Activated CD4-positive, alpha-beta T cell treated with anti-CD3 and anti-CD28 coated beads, Interleukin-2, amount 10 ng/mL, durations not matched to agents 7 days and 5 days (primary cell): ENCODE data around the gene TSPO. TPM values are rescaled to one million over a fixed set of nuclear protein-coding genes. Genes with fewer than 3 reads are reported as not detected.

Source experiments
- CTCF ChIA-PET: fragments of 350-600 bp; sonication (Branson Sonifier 250); formaldehyde crosslinking; loops from one replicate; lab custom pipeline; 2021; ENCODE audit warnings: antibody characterized with exemption; lab: Charles Lee
- POLR2A ChIA-PET: fragments of 350-600 bp; sonication (Branson Sonifier 250); formaldehyde crosslinking; loops from one replicate; lab custom pipeline; 2021; ENCODE audit warnings: antibody characterized with exemption; lab: Charles Lee
- DNase-seq: peaks from one replicate; pipeline ENCODE4 v3.0.0-alpha.2; 2020
- H3K27ac Mint-ChIP-seq: one replicate; pipeline ENCODE4 v1.8.0; 2021; ENCODE audit warnings: mild to moderate bottlenecking, moderate library complexity, mixed read lengths
- H3K27me3 Mint-ChIP-seq: one replicate; pipeline ENCODE4 v1.8.0; 2021; ENCODE audit warnings: mixed read lengths
- H3K36me3 Mint-ChIP-seq: one replicate; pipeline ENCODE4 v1.8.0; 2021; ENCODE audit warnings: low read depth, mixed read lengths
- H3K4me1 Mint-ChIP-seq: one replicate; pipeline ENCODE4 v1.8.0; 2021; ENCODE audit warnings: mixed read lengths
- H3K4me3 Mint-ChIP-seq: one replicate; pipeline ENCODE4 v1.8.0; 2021; ENCODE audit warnings: mild to moderate bottlenecking, moderate library complexity, mixed read lengths
- H3K9me3 Mint-ChIP-seq: one replicate; pipeline ENCODE4 v1.8.0; 2021; ENCODE audit warnings: mixed read lengths
- total RNA-seq, 2 experiments: library from RNA; stranded (reverse); gene quantifications; one replicate each; pipeline ENCODE4 v1.2.3, GENCODE V29; 2021

The TSPO gene
- total RNA-seq, 2 experiments from 2014 or later = 90.9 to 122 TPM

DNA sequence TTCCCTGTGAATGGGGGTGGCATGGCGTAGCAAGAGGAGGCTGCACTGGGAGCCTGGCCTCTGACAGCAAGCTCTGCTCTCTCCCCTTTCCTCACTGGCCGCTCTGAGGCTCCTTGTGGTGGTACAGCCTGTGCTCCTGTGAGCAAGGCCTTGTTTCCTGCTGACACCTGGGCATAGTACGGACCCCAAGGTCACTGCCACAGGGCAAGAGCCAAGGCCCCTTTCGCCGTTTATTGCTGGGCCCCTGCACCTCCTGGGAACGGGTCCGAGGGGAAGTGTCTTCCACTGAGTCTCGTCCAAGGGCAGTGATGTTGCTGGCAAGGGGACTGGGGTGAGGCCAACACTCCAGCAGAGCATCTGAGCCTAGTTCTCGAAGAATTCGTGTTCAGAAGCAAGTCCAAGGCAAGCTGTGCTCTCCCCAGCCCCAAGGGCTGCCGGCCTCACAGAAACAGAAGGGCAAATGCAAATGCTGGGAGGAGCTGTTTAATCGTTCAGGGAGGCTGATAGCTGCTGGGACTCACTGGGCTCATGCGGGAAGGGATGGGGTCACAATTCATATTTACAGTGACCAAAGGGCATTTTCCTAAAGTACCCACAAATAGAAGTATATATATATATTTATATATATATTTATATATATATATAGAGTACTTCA, 51.5 kb downstream of the TSPO start:
- Mint-ChIP-seq H3K4me1 (peaks cover 2% of the 10 kb centered on the region), H3K27ac (no peak overlapping the region), H3K27me3 (no peaks in the 10 kb centered on the region), H3K9me3 (no peaks in the 10 kb centered on the region), H3K4me3 (no peak overlapping the region), H3K36me3 (no peaks in the 10 kb centered on the region)
- DNase-seq = no peak
- CTCF ChIA-PET = interaction anchor here (1.1 kb wide), 1 partner anchor 226 kb away, joined by 3 read pairs; no protein-coding TSS in a partner anchor
- POLR2A ChIA-PET = no interaction called here

- DNase-seq = no peak
- Mint-ChIP-seq H3K27me3 (no peaks in the 10 kb centered on the region), H3K9me3 (no peaks in the 10 kb centered on the region), H3K4me3 (no peak overlapping the region), H3K4me1 (peaks cover 2% of the 10 kb centered on the region), H3K27ac (peak overlapping the region; percentile 9), H3K36me3 (no peaks in the 10 kb centered on the region)
- ChIA-PET POLR2A (no interaction called here), CTCF (no interaction called here)
Observed at GRCh38 chr22:43203471-43203981, 52.2 kb downstream of the TSPO start.

- no peak overlapping the region for H3K27ac Mint-ChIP-seq
- peaks cover 2% of the 10 kb centered on the region for H3K4me1 Mint-ChIP-seq
- H3K27me3 Mint-ChIP-seq = no peaks in the 10 kb centered on the region
- H3K36me3 Mint-ChIP-seq = no peaks in the 10 kb centered on the region
- no peak for DNase-seq
- ChIA-PET POLR2A (no interaction called here), CTCF (interaction anchor here (0.6 kb wide), 1 partner anchor 140 kb away, joined by 3 read pairs; no protein-coding TSS in a partner anchor)
- no peaks in the 10 kb centered on the region for H3K9me3 Mint-ChIP-seq
- H3K4me3 Mint-ChIP-seq = no peak overlapping the region
Observed at GRCh38 chr22:43205261-43205691, 53.9 kb downstream of the TSPO start.

- no peaks in the 10 kb centered on the region for H3K36me3 Mint-ChIP-seq
- H3K4me3 Mint-ChIP-seq = no peak overlapping the region
- H3K4me1 Mint-ChIP-seq = peaks cover 2% of the 10 kb centered on the region
- POLR2A ChIA-PET = no interaction called here
- no peaks in the 10 kb centered on the region for H3K9me3 Mint-ChIP-seq
- no peak overlapping the region for H3K27ac Mint-ChIP-seq
- H3K27me3 Mint-ChIP-seq = no peaks in the 10 kb centered on the region
- CTCF ChIA-PET = no interaction called here
- no peak for DNase-seq
Observed at GRCh38 chr22:43205748-43206508, 54.6 kb downstream of the TSPO start.

DNA sequence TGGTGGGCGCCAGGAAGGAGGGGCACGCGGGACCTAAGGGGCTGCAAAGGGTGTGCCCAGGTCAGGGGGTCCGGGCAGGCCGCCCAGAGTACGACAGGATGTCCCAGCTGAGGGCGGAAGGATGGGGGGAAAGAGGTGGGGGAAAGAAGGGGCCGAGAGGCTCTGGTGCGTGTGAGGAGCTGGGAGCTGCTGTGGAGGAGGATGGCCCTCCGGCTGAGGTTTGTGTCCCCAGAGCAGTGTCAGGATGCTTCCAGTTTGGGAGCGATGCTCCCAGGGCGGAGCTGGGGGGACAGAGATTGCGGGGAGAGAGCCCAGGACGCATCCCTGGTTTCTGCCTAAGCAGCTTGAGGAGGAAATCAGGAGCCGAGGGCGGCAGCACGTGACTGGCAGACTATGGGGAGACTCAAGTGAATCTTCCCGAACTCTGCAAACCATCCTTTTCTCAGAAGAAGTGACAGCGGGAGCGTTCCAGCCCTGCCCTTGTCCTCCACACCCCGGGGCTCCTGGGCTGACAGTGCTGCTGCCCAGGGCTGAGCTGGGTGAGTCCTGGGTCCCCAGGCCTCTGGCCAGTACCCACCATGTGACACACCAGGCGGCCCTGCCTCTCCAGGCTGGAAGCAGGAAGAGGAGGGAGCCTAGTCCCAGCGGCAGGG, 55.3 kb downstream of the TSPO start:
- POLR2A ChIA-PET = no interaction called here
- Mint-ChIP-seq H3K36me3 (no peaks in the 10 kb centered on the region), H3K9me3 (no peaks in the 10 kb centered on the region), H3K4me1 (peaks cover 2% of the 10 kb centered on the region), H3K27ac (peak overlapping the region; percentile 25), H3K4me3 (no peak overlapping the region), H3K27me3 (no peaks in the 10 kb centered on the region)
- CTCF ChIA-PET = no interaction called here
- DNase-seq = no peak

GRCh38 chr22:43207386-43207785, 56.0 kb downstream of the TSPO start:
- POLR2A ChIA-PET = no interaction called here
- no peak for DNase-seq
- H3K4me3 Mint-ChIP-seq = no peak overlapping the region
- peaks cover 2% of the 10 kb centered on the region for H3K4me1 Mint-ChIP-seq
- CTCF ChIA-PET = no interaction called here
- no peaks in the 10 kb centered on the region for H3K36me3 Mint-ChIP-seq
- no peak overlapping the region for H3K27ac Mint-ChIP-seq
- no peaks in the 10 kb centered on the region for H3K27me3 Mint-ChIP-seq
- H3K9me3 Mint-ChIP-seq = no peaks in the 10 kb centered on the region

DNA sequence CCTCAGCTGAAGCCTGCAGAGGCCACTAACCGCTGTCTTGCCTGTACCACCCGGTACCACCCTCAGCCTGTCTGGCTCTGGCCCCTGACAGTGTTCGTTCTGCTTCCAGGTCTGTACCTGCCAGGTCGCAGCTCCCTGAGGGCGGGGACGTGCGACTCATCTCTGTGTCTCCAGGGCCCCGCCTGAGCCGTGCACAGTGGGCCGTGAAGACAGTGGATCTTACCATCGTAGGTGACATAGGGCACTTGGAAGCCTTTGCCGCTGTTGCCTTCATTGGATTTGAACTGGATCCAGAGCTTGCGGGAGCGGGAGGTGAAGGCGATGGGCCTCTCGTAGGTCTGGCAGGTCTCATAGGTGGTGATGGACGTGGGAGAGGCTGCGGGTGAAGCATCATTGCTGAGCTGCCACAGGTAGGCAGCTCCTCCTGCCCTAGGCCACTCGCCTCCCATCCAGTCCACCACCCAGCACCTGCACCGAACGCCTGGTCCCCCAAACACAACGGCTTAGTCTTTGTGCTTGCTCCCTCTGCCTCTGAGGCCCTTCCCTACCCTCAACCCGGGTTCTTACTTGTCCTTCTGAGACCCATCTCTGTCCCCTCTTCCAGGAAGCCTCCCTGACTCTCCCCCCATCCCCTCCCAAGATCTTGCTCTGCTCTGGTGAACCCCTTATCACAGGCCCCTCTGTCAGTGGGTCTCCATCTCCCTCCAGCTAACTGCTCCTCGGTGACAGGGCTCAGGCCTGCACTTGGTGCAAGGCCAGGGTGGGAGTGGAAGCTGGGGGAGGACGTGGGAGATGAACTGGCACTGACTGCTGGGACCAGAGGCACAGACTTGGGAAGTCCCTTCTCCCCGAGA, 56.7 kb downstream of the TSPO start:
- Mint-ChIP-seq H3K27me3 (no peaks in the 10 kb centered on the region), H3K4me3 (no peak overlapping the region), H3K9me3 (no peaks in the 10 kb centered on the region), H3K36me3 (no peaks in the 10 kb centered on the region), H3K4me1 (peaks cover 2% of the 10 kb centered on the region), H3K27ac (no peak overlapping the region)
- DNase-seq = no peak
- CTCF ChIA-PET = no interaction called here
- POLR2A ChIA-PET = no interaction called here

GRCh38 chr22:43208703-43209522, 57.6 kb downstream of the TSPO start:
- ChIA-PET CTCF (no interaction called here), POLR2A (no interaction called here)
- H3K27ac Mint-ChIP-seq = no peak overlapping the region
- no peaks in the 10 kb centered on the region for H3K27me3 Mint-ChIP-seq
- no peak overlapping the region for H3K4me3 Mint-ChIP-seq
- peaks cover 2% of the 10 kb centered on the region for H3K4me1 Mint-ChIP-seq
- H3K36me3 Mint-ChIP-seq = no peaks in the 10 kb centered on the region
- H3K9me3 Mint-ChIP-seq = no peaks in the 10 kb centered on the region
- no peak for DNase-seq

DNA sequence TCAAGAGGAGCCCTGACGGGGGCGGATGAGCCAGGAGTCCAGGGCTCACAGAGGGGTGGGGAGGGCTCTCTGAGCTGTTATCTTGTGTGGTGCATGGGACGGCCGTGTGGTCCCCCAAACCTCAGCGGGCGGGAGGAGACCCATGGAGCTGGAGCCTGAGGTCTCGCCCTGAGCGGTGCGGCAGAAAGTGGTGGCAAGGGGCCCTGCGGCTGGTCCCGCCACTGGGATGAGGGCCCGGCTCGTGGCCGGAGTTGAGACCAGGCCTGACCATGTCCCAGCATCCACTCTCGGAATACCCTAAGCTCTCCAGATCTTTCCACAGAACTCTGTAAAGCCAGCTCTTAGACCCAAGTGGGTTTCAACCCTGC, 58.1 kb downstream of the TSPO start:
- CTCF ChIA-PET = no interaction called here
- H3K9me3 Mint-ChIP-seq = no peaks in the 10 kb centered on the region
- H3K4me3 Mint-ChIP-seq = no peak overlapping the region
- POLR2A ChIA-PET = no interaction called here
- peaks cover 2% of the 10 kb centered on the region for H3K4me1 Mint-ChIP-seq
- no peak for DNase-seq
- H3K27ac Mint-ChIP-seq = no peak overlapping the region
- no peaks in the 10 kb centered on the region for H3K36me3 Mint-ChIP-seq
- H3K27me3 Mint-ChIP-seq = no peaks in the 10 kb centered on the region

GRCh38 chr22:43209971-43210370, 58.6 kb downstream of the TSPO start:
- Mint-ChIP-seq H3K27ac (no peak overlapping the region), H3K9me3 (no peaks in the 10 kb centered on the region), H3K27me3 (no peaks in the 10 kb centered on the region), H3K4me1 (peaks cover 2% of the 10 kb centered on the region), H3K4me3 (no peak overlapping the region), H3K36me3 (no peaks in the 10 kb centered on the region)
- ChIA-PET POLR2A (no interaction called here), CTCF (no interaction called here)
- no peak for DNase-seq

DNA sequence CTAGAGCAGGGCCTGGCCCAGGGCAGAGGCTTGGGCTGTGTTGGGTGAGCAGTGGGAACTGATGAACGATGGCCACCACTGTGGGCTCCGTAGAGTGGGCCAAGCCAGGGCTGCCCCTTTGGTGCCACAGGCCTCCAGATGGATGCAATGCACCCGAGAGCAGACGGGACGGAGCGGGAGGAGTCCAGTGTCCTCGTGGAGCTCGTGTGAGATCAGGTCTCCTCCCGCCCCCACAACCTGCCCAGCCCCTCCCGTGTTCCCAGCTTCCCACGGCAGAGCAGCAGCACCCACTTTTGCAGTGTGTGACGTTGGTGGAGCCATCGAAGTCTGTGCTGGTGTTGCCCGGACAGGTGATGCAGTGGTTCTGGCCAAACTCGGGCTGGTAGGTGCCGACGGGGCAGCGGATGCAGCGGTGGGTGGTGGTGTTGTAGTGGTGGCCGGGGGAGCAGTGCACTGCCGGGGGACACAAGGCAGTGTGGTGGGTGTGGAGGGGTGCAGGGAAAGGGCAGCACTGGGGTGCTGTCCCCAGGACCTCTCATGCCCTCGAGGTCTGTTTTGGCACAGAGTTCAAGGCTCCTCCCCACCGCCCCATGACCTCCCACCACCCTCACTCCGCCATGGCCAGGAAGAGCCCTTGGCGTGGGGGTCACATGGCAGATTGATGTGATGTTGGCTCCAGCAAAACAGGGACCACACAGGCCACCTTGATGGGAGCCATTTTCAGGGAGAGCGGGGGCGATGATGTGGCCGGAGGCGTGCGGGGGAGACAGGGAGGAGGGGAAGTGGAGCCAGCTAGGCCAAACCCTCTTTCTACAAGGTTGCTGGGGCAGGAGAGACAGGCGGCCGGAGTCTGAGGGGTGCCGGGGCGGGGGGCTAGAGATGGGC, 59.5 kb downstream of the TSPO start:
- Mint-ChIP-seq H3K27ac (no peak overlapping the region), H3K4me3 (no peak overlapping the region), H3K27me3 (no peaks in the 10 kb centered on the region), H3K36me3 (no peaks in the 10 kb centered on the region), H3K4me1 (peaks cover 2% of the 10 kb centered on the region), H3K9me3 (no peaks in the 10 kb centered on the region)
- CTCF ChIA-PET = no interaction called here
- POLR2A ChIA-PET = no interaction called here
- no peak for DNase-seq
